Stimulated activated CD4-positive, alpha-beta T cell treated with anti-CD3 and anti-CD28 coated beads, Interleukin-12 subunit alpha, Interleukin-12 subunit beta, amount 100 ng/mL, for 4 hours (primary cell): ENCODE data around the gene NEDD4.
"Not testable (repeated sequence)": the region's sequence is repeated elsewhere in the genome, so short reads cannot be mapped to it uniquely, and the experiment has no call there.

Experiments
- DNase-seq: peaks from one replicate; pipeline ENCODE4 v3.0.0-alpha.2; 2020

Gene NEDD4

DNA sequence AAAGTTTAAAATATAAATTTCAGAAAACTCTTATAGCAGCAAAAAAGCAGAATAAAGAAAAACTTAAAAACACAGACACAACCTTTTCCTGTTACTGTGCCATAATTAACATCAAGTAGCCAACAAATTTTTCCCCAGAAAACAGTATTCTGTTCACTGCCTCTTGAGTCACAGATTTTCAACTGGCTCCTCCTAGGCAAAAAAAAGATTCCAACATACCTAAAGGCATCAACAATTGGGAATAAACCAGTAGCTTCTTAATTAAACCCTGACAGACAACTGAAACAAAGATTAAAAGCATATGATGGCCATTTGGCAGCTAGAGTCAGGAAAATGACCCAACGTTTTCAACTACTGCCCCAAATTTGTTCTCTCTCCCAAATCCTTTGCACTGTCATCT lies 10.9 kb upstream of the NEDD4 start:
- not testable (repeated sequence) for DNase-seq

DNA sequence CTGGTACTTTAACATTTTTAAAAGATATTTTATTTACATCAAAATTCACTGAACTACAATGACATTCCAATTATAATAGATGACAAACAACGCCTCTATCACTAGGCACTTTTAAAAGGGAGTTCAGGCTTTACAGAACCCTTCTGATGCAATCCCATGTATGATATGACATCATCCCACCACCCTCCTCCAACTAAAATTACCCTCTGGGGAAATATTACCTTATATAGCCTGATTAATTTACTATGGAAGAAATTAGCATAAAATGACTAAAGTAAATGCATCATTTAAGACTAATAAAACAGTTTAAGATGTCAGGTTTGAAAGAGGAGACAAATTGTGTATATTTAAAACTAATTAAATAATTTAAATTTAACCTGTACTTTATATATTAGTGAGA lies 10.4 kb upstream of the NEDD4 start:
- not testable (repeated sequence) for DNase-seq

DNA sequence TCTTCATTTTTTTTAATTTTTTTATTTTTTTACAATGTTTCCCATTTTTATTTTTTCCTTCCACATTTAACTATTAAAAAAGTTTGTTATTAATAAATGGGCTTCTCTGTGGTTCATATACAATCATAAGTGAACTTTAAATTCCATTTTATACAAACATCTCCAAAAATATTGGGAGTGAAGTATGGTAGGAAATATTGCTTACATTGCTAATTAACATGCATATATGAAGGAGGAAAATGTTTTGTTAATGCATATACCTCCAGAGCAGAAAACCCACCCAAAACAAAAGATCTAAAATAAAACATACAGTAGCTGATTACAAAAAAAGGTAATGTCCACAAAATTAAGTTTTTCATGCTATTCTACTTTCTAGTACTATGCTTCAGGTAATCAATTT lies 9.9 kb upstream of the NEDD4 start:
- not testable (repeated sequence) for DNase-seq

DNA sequence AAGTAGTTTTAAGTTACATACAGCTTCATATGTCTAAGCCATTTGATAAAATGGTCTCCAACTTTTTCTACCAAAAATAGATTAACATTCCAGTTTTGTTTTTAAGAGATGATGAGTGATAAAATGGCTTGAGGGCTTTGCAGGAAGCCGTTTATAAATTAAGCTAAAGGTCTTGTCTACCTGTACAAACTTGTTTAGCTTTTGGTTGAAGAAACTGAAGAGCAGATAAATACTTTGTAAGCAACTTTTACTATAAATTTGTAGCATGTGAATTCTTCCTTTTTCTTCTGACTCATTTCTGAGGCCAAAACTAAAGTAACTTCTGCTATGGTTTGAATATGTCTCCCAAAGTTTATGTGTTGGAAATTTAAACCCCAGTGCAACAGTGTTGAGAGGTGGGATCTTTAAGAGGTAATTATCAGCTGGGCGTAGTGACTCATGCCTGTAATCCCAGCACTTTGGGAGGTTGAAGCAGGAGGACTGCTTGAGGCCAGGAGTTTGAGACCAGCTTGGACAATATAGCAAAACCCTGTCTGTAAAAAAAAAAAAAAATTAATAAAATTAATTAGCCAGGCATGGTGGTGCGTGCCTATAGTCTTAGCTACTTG lies 8.2 kb upstream of the NEDD4 start:
- no peak for DNase-seq

DNA sequence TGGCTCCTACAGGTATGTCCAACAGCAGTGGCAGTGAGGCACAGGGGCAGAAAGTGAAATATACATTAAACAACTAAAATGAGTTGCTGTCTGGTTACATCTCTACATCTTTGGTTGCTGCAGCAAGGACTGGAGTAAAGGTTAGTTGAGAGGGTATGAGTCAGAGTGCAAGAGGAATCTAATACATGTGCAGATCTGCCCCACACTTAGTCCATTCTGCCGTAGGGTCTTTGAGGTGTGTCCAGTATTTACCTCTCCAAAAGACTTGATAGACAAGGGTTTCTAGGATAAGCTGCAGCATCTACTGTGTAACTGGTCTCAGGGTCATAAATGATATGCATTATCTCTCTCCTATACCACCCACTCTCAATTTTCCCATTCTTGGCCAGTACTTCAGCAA lies 6.2 kb upstream of the NEDD4 start:
- no peak for DNase-seq

GRCh38 chr15:55998478-55998877 lies 5.1 kb upstream of the NEDD4 start:
- no peak for DNase-seq

GRCh38 chr15:55993804-55994560 lies 570 bp upstream of the NEDD4 start:
- no peak for DNase-seq

DNA sequence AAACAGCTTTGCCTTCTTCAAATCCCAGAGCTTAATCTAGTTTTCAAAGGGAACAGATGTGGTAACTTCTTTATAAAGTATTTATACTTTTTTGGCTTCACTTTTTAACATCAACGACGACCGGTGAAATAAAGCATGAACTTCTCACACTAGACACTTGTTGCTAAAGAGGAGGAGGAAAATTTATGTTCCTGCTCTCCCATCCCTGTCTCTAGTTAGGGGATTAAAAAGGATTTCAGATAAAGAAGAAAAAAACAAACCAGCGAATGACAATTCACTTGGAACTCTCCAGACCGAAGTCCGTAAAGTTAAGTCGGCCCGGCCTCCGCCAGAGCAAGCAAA lies 672 bp downstream of the NEDD4 start:
- DNase-seq = no peak

- DNase-seq = no peak
Measured at GRCh38 chr15:55991802-55992768, 1.3 kb downstream of the NEDD4 start.

DNA sequence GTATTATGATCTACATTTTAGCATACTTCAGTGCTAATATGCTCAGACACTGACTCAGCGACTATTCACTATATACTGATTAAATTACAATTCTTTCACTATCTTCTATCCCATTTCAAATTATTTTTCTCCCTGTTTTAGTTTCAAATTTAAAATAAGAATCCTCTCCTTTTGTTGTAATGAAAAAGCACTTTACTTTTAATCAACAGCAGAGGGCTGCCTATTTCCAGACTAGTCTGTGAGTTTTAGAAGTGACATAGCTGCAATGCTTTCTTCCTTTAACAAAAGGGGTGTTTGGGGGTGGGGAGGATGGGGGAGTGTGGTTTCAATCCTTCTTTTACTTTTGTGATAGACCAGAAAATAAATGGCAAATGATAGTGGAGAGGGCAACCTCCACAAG lies 2.4 kb downstream of the NEDD4 start:
- DNase-seq = no peak

DNA sequence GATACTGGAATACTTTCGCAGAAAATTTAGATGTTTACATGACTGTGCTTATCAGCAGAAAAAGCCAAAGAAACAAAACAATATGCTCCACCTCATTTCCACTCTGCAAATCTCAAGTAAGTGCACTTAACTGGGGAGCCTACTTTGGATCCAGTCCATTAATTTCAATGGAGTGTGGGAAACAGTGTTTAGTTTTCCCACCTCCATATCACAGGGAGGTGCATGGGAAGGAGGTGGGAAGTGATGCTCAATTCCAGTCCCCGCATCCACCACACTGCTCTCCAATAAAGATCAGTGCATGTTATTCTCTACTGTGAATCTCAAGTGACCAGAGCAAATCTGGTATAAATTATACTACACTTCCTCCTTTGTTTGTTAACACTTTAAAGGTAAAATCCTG lies 2.9 kb downstream of the NEDD4 start:
- DNase-seq = no peak

DNA sequence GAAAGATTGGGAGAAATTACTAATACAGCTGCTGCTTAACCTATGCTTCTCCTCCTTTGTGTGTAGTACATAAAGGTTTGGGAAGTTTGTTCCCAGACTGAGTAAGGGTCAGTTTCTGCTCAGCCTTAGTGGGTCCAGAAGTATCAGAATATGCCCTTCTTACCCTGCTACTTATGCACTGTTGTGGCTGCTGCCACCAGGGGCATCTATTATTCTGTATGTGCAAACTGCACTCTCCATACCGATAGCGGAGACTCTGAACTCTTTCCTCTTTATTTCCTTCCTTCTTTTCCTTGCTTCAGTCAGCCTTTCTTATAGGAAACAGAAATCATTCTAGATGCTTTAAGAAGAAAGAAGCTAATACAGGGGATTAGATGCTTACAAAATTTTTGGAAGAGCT lies 4.0 kb downstream of the NEDD4 start:
- DNase-seq = no peak

DNA sequence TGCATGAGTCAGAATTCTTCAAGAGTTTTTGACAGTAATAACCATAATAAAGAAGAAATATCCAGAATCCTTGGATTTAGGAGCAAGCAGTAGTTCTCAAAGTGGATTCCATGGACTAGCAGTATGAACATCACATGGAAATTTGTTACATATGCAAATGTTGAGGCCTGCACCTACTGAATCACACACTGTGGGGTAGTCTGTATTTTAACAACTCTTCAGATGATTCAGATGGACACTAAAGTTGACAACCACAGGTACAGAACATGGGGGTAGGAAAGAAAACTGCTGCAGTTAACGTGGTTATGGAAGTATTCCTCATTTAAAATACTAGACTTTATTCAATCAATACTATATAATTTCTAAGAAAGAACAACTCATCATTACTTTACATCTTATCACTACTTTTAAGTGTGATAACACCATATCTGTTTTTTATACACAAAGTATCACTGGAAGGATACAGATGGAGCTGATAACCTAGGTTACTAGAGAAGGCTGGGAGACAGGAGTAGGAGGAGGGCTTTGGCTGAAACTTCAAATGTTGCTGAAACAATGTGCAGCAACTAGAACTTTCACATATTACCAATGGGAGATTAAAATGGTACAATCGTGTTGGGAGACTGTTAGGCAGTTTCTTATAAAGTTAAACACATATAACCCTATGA lies 11.7 kb downstream of the NEDD4 start:
- DNase-seq = no peak

DNA sequence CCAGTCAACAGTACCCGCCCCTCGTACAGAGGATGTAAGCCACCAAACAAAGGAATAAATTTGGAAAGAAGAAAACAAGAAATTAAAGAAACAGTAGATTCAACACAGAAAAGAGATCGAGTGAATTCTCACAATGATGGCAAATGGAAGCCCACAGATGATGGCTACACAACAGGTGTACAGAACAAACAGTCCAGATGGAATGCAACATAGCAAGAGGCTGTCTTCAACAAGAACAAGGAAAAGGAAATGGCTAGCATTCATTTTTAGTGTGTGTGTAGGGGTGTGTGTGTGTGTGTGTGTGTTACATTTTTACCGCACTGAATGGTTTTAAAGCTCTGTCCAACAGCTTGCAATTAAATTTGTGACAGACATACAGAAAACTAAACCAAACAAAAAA lies 12.9 kb downstream of the NEDD4 start:
- no peak for DNase-seq

DNA sequence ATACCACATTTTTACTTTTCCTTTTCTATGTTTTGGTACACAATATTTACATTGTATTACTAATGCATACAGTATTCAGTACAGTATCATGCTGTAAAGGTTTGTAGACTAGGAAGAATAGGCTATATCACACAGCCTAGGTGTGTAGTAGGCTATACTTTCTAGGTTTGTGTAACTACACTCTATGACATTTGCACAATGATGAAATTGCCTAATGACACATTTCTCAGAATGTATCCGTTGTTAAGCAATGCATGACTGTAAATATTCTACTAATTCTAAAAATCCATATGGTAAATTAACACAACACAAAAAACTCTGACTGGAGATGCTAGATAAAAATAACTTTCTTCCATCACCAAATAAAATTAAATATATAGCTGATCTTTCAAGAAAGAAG lies 16.2 kb downstream of the NEDD4 start:
- DNase-seq = no peak

DNA sequence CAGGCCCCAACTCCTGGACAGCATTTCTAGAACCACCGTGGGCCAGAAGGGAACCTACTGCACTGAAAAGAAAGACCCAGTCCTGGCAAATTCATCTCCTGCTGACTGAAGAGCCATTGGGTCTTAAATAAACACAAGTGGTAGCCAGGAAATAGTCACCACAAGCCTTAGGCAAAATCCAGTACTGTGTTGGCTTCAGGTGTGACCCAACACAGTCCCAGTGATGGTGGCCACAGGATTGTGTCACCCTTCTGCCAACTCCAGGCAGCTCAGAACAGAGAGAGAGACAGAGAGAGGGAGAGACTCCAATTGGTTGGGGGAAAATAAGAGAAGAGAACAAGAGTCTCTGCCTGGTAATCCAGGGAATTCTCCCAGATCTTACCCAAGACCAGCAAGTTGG lies 23.1 kb downstream of the NEDD4 start:
- DNase-seq = no peak

- no peak for DNase-seq
Measured at GRCh38 chr15:55969582-55969981, 23.8 kb downstream of the NEDD4 start.

- no peak for DNase-seq
Measured at GRCh38 chr15:55968923-55969322, 24.5 kb downstream of the NEDD4 start.

DNA sequence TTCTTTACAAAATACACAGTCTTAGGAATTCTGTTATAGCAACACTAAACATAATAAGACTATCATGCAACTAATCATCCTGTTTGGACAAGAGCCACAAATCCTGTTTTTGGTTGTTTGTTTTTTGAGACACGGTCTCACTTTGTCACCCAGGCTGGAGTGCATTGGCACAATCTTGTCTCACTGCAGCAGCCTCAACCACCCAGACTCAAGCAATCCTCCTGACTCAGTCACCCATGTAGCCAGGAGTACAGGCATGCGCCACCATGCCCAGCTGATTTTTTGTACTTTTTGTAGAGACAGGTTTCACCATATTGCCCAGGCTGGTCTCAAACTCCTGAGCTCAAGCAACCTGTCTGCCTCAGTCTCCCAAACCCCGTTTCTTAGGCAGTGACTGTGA lies 28.3 kb downstream of the NEDD4 start:
- DNase-seq = no peak

DNA sequence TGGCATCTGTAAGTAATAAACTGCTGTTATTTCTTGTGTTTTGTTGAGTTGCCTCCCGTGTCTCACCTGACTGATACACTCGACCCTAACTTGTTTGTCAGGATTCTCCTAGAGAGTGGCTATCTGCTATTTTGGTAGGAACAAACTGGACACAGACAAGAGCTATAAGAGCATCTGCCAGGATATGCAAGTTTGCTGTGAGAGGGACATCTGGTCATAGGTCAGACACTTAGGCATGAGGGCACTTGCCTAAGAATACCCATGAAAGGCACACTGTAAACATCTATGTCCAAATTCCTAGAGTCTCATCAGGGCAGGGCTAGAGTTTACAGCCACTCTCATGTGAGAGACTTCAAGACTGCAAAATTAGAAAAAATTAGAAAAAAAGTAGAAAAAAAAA lies 32.5 kb downstream of the NEDD4 start:
- DNase-seq = no peak

DNA sequence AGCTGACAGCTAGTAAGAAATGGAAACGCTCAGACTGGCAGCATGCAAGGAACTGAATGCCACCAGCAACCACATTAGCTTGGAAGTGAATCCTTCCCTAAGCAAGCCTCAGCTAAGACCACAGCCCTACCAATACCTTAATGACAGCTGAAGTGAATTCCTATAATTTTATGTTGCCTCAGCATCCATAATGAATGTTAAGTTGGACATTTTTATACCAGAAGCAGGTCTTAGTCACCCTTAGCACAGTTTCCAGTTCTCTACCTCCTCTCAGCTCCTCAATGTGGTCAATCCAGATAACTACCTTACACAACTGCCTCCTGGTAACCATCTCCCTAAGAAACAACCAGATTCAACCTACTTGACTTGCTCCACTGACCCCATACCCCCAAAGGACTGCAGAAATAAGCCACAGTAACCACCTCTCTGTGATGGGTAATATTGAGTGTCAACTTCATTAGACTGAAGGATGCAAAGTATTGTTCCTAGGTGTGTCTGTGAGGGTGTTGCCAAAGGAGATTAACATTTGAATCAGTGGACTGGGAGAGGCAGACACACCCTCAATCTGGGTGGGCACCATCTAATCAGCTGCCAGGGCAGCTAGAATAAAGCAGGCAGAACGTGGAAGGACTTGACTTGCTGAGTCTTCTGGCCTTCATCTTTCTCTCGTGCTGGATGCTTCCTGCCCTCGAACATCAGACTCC lies 33.5 kb downstream of the NEDD4 start:
- DNase-seq = no peak

DNA sequence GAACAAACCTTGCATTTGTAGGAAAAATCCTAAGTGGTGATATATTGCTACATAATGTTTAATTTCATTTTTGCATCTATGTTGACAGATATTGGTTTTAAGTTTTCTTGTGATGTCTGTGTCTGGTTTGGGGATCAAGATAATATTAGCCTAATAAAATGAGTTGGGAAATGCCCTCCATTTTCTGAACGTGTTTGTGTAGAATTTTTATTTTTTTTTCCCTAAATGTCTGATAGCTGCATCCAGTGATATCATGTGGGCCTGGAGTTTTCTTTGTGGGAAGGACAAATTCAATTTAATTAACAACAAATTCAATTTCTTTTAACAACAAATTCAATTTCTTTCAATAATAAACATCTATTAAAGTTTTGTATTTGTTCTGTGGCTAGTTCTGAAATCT lies 35.1 kb downstream of the NEDD4 start:
- no peak for DNase-seq
